H1 (cell line): ENCODE measurements around the gene SUZ12. TPM values are rescaled to one million over a fixed set of nuclear protein-coding genes. Genes with fewer than 3 reads are reported as not detected.

ENCODE experiments used
- BCL11A ChIP-seq, 2 experiments: IDR thresholded peaks; one replicate each; pipeline ENCODE4 v1.6.1; 2011; ENCODE audit warnings: low read depth in 2 of 2, low read length in 2 of 2, mild to moderate bottlenecking in 2 of 2
- CBX8 ChIP-seq: fragments of 300-800, 300-1000 bp; sonication (generic); IDR thresholded peaks from 2 replicates; pipeline ENCODE4 v1.7.1; 2016; ENCODE audit warnings: low read depth, low read length, borderline replicate concordance
- CTBP2 ChIP-seq: IDR thresholded peaks from 2 replicates; pipeline ENCODE4 v1.7.0; 2011; ENCODE audit warnings: borderline replicate concordance, mild to moderate bottlenecking, moderate library complexity, mixed read lengths, low read length; ENCODE audit not compliant: insufficient read depth, insufficient read length
- EP300 ChIP-seq, 2 experiments: IDR thresholded peaks; 1 replicate in 1 of 2; 2 replicates in 1 of 2; pipeline ENCODE4 v1.6.1; 2011 to 2012; ENCODE audit warnings: low read depth in 2 of 2, low read length in 2 of 2, mild to moderate bottlenecking in 2 of 2, borderline replicate concordance in 1 of 2, inconsistent platforms in 1 of 2, moderate library complexity in 1 of 2
- GTF2F1 ChIP-seq: IDR thresholded peaks from 2 replicates; pipeline ENCODE4 v1.6.1; 2012; ENCODE audit warnings: low read depth, low read length, improper control_type of control experiment, borderline replicate concordance
- RBBP5 ChIP-seq: IDR thresholded peaks from 2 replicates; pipeline ENCODE4 v1.7.1; 2012; ENCODE audit warnings: low read depth, mild to moderate bottlenecking, inconsistent platforms, low read length, moderate library complexity, borderline replicate concordance
- SIN3A ChIP-seq, 2 experiments: IDR thresholded peaks in 1 of 2; conservative IDR thresholded peaks in 1 of 2; 2 replicates each; pipeline ENCODE4 v1.6.1; 2011 to 2012; ENCODE audit warnings: low read length in 2 of 2, improper control_type of control experiment in 1 of 2, low read depth in 1 of 2, mild to moderate bottlenecking in 1 of 2
- SIX5 ChIP-seq: IDR thresholded peaks from 2 replicates; pipeline ENCODE4 v1.6.1; 2011; ENCODE audit warnings: mild to moderate bottlenecking, low read depth, low read length
- SP2 ChIP-seq: IDR thresholded peaks from 2 replicates; pipeline ENCODE4 v1.6.1; 2012; ENCODE audit warnings: mild to moderate bottlenecking, low read length, inconsistent platforms
- polyA plus RNA-seq, 7 experiments: library from polyadenylated mRNA; depleted of rRNA in 3 of 7; stranded (reverse) in 5 of 7; unstranded in 2 of 7; fragments of >200 nt in 5 of 7; fragments of 200-250 nt in 2 of 7; gene quantifications; 1 replicate in 5 of 7; 2 replicates in 1 of 7; 4 replicates in 1 of 7; pipeline versions ENCODE4 v1.2.1 to v1.2.3, GENCODE V29; 2011 to 2013; ENCODE audit warnings: missing spikeins in 2 of 7, mixed read lengths in 2 of 7
- total RNA-seq: library from RNA; stranded (reverse); fragmentation: NEBNext Ultra II Directional; extraction: Animal tissue kit (Norgen Biotek cat#: 25700); gene quantifications from 2 replicates; pipeline ENCODE4 v1.2.1, GENCODE V29; 2021

The SUZ12 gene
- total and polyA plus RNA-seq, 2 of the 8 experiments (the other 6 are each of a cell fraction or from before 2014, with no cell fraction given): 9.1 to 34.6 TPM

- no peak for TF ChIP-seq CBX8
- no peak for TF ChIP-seq BCL11A (IDR thresholded peaks at IDR 0.05; ENCODE audit: low read depth in 2 of 2, low read length in 2 of 2)
- no peak for TF ChIP-seq CTBP2
- TF ChIP-seq GTF2F1: no peak
- no peak for TF ChIP-seq SP2
- TF ChIP-seq EP300 (IDR thresholded peaks at IDR 0.05; ENCODE audit: borderline replicate concordance in 1 of 2, low read depth in 2 of 2, low read length in 2 of 2): no peak
- no peak for TF ChIP-seq SIN3A (conservative IDR thresholded peaks at IDR 0.05 in 1 of 2, IDR thresholded peaks at IDR 0.05 in 1 of 2; ENCODE audit: low read depth in 1 of 2, low read length in 2 of 2)
- TF ChIP-seq SIX5: no peak
- no peak for TF ChIP-seq RBBP5
Observed at GRCh38 chr17:31931756-31932155, 5.1 kb upstream of the SUZ12 start (continued).
